MM.1S (cell line): Measurements from ENCODE around the gene C8B.

Source experiments
- CTCF ChIP-seq: fragments of 300-600 bp; sonication (generic); IDR thresholded peaks from 2 replicates; pipeline ENCODE4 v1.5.1; 2016; ENCODE audit warnings: antibody characterized with exemption, low read length, mixed read lengths
- EZH2 ChIP-seq: fragments of 300-600 bp; sonication (generic); optimal IDR thresholded peaks from 2 replicates; pipeline ENCODE3; 2017; ENCODE audit warnings: low read depth, mild to moderate bottlenecking, antibody characterized with exemption, low read length, mixed read lengths
- EZH2phosphoT487 ChIP-seq: fragments of 300-600 bp; sonication (generic); IDR thresholded peaks from 2 replicates; pipeline ENCODE4 v1.6.1; 2018; ENCODE audit warnings: antibody characterized with exemption, low read length

- no peak for TF ChIP-seq CTCF
- TF ChIP-seq EZH2 = no peak
- TF ChIP-seq EZH2phosphoT487 = no peak
These were observed 66.9 kb downstream of the C8B start for GRCh38 chr1:56898879-56899278.
